ENCODE data around the gene TMEM94. TPM values are rescaled to one million over a fixed set of nuclear protein-coding genes. Genes with fewer than 3 reads are reported as not detected.

The TMEM94 gene
- total and polyA plus RNA-seq, 2 of the 4 experiments (the other 2 are of a cell fraction), result 8.4 to 64.7 TPM

- POLR2A ChIA-PET (ENCODE audit: unreplicated experiment), result interaction anchor here (1.0 kb wide), 1 partner anchor 25 kb away, joined by 3 read pairs; the partner anchor contains the start of gene TMEM94
Measured at GRCh38 chr17:75481194-75482068, 25.0 kb downstream of the TMEM94 start.

More at GRCh38 chr17:75481194-75482068, 25.0 kb downstream of the TMEM94 start:
- Histone ChIP-seq H2BK20ac (ENCODE audit: low read depth, low read length) (no peak overlapping the region), H3K4ac (ENCODE audit: low read depth, low read length) (no peak overlapping the region), H3K9me1 (ENCODE audit: insufficient read depth, low read length) (peaks cover 8% of the 10 kb centered on the region; the same call in 1 of the 2 replicates), H3K4me3 (ENCODE audit: insufficient read depth, low read depth, low read length) (no peak overlapping the region), H3K4me2 (ENCODE audit: low read depth, low read length) (no peak overlapping the region), H2BK120ac (ENCODE audit: low read depth, low read length) (no peak overlapping the region), H3K27me3 (ENCODE audit: control insufficient read depth, insufficient read depth, low read length) (no peaks in the 10 kb centered on the region), H4K8ac (ENCODE audit: low read depth in 2 of 2, low read length in 2 of 2) (no peak overlapping the region), H4K91ac (ENCODE audit: insufficient read depth, low read depth, low read length) (no peak overlapping the region), H3K18ac (ENCODE audit: low read depth, low read length) (no peak overlapping the region), H3K79me1 (ENCODE audit: low read depth in 1 of 2, low read length in 2 of 2) (peaks cover 20 to 49% of the 10 kb centered on the region in 2 experiments), H2AFZ (replicated peaks; ENCODE audit: low read length, poor library complexity) (no peak overlapping the region), H3K56ac (ENCODE audit: extremely low read depth, insufficient read depth, low read length) (no peak overlapping the region), H4K20me1 (ENCODE audit: insufficient read depth, low read length) (peaks cover 29% of the 10 kb centered on the region), H3K9ac (ENCODE audit: low read depth, low read length) (no peak overlapping the region), H3K14ac (replicated peaks; ENCODE audit: low read depth, low read length) (no peak overlapping the region), H2AK5ac (ENCODE audit: low read depth, low read length) (no peak overlapping the region), H2BK5ac (ENCODE audit: low read depth, low read length, poor library complexity, severe bottlenecking) (no peak overlapping the region), H2BK15ac (ENCODE audit: low read depth, low read length) (no peak overlapping the region), H3K4me1 (ENCODE audit: control insufficient read depth, insufficient read depth, low read length) (peaks cover 5% of the 10 kb centered on the region), H3K9me3 (ENCODE audit: control insufficient read depth, insufficient read depth, low read length) (no peaks in the 10 kb centered on the region), H3K36me3 (ENCODE audit: control insufficient read depth, insufficient read depth, low read length) (peaks cover 3% of the 10 kb centered on the region; the same call in 1 of the 2 replicates), H2AK9ac (replicated peaks; ENCODE audit: low read depth, low read length, poor library complexity) (no peak overlapping the region), H4K5ac (ENCODE audit: low read depth, low read length) (no peak overlapping the region), H3K23ac (ENCODE audit: low read depth, low read length) (no peak overlapping the region), H3K27ac (ENCODE audit: insufficient read depth, low read length) (no peak overlapping the region)
- WGBS, 2 experiments (ENCODE audit: extremely low coverage in 2 of 2, insufficient read length in 1 of 2), result 80% methylated on average over 3 of the region's 13 CpGs; no CpG with 5 or more reads in 1 of the 2 experiments
- in situ Hi-C loops (cut with MboI; ENCODE audit: low sequenced_read_pairs) (no loop called here), dilution Hi-C loops (cut with HindIII; ENCODE audit: low sequenced_read_pairs, unreplicated experiment) (no loop called here), intact Hi-C loops (cut with micrococcal nuclease) (no loop called here)
- no TSS peak for BruUV-seq (replicated peaks)
- DNase-seq (no peak), ATAC-seq (ENCODE audit: low read depth) (no peak)
- TF ChIP-seq NFE2L2 (IDR thresholded peaks at IDR 0.05; ENCODE audit: low read depth, low read length) (no peak), CTCF (conservative IDR thresholded peaks at IDR 0.05; ENCODE audit: low read depth, low read length) (no peak), BHLHE40 (IDR thresholded peaks at IDR 0.05; ENCODE audit: low read depth, low read length) (no peak), RCOR1 (IDR thresholded peaks at IDR 0.05; ENCODE audit: insufficient replicate concordance, low read length) (no peak)
- CTCF ChIA-PET, result interaction anchor here (0.5 to 0.6 kb wide), 2 partner anchors 31 to 52 kb away, joined by 3 read pairs; no protein-coding TSS in a partner anchor

Measured in IMR-90 (cell line).